A673 (cell line): ENCODE results near the gene G6PC1. TPM values are rescaled to one million over a fixed set of nuclear protein-coding genes. Genes with fewer than 3 reads are reported as not detected.
"Not testable (repeated sequence)": the region's sequence is repeated elsewhere in the genome, so short reads cannot be mapped to it uniquely, and the experiment has no call there.

Source experiments
- BruUV-seq: library from RNA; stranded (reverse); fragments of 400-500 nt; replicated peaks from 2 replicates; lab custom pipeline; 2021; lab: Mats Ljungman, UMichigan
- CTCF ChIA-PET: fragments of 300-600 bp; sonication (Branson Sonifier 250); formaldehyde crosslinking; loops from one replicate; lab custom pipeline; 2022; ENCODE audit warnings: antibody characterized with exemption; lab: Charles Lee
- POLR2A ChIA-PET: fragments of 300-600 bp; sonication (Branson Sonifier 250); formaldehyde crosslinking; loops from one replicate; lab custom pipeline; 2022; ENCODE audit warnings: antibody characterized with exemption; ENCODE audit not compliant: low non-redundant PET; lab: Charles Lee
- DNase-seq: peaks from one replicate; pipeline ENCODE4 v3.0.0-alpha.2; 2015; ENCODE audit warnings: low spot score
- H3K27ac ChIP-seq: fragments of 200-600 bp; sonication (generic); 2 replicates; pipeline ENCODE4 v1.5.1; 2016; ENCODE audit warnings: mixed run types, low read depth, mild to moderate bottlenecking, mixed read lengths, antibody characterized with exemption, low read length; ENCODE audit not compliant: poor library complexity, severe bottlenecking
- H3K27me3 ChIP-seq: fragments of 200-600 bp; sonication (generic); replicated peaks from 2 replicates; pipeline ENCODE4 v1.6.1; 2017; ENCODE audit warnings: mixed run types, low read depth, mild to moderate bottlenecking, mixed read lengths, antibody characterized with exemption, low read length; ENCODE audit not compliant: insufficient read depth, poor library complexity
- H3K36me3 ChIP-seq: fragments of 200-600 bp; sonication (generic); 2 replicates; pipeline ENCODE4 v1.6.1; 2016; ENCODE audit warnings: mixed run types, mild to moderate bottlenecking, mixed read lengths, antibody characterized with exemption, low read length; ENCODE audit not compliant: insufficient read depth, poor library complexity, severe bottlenecking
- H3K4me1 ChIP-seq: fragments of 200-600 bp; sonication (generic); 2 replicates; pipeline ENCODE4 v1.6.1; 2017; ENCODE audit warnings: mixed run types, mild to moderate bottlenecking, mixed read lengths, antibody characterized with exemption, low read length; ENCODE audit not compliant: insufficient read depth, poor library complexity, severe bottlenecking
- H3K4me3 ChIP-seq: fragments of 200-600 bp; sonication (generic); 2 replicates; pipeline ENCODE4 v1.5.1; 2016; ENCODE audit warnings: low read depth, mixed run types, mild to moderate bottlenecking, mixed read lengths, low read length; ENCODE audit not compliant: poor library complexity, severe bottlenecking
- H3K9me3 ChIP-seq: fragments of 200-600 bp; sonication (generic); 2 replicates; pipeline ENCODE4 v1.6.1; 2016; ENCODE audit warnings: mixed run types, low read depth, mild to moderate bottlenecking, mixed read lengths, antibody characterized with exemption, low read length; ENCODE audit not compliant: poor library complexity, severe bottlenecking
- EZH2 ChIP-seq: fragments of 200-600 bp; sonication (generic); IDR thresholded peaks from 2 replicates; pipeline ENCODE4 v1.6.1; 2017; ENCODE audit warnings: borderline replicate concordance, low read depth, mild to moderate bottlenecking, mixed read lengths, antibody characterized with exemption, low read length; ENCODE audit not compliant: poor library complexity, severe bottlenecking
- intact Hi-C: fragments of 100-400 bp; cut with micrococcal nuclease; formaldehyde crosslinking; loops from one replicate; pipeline ENCODE4 v1.10.0; 2022; ENCODE audit not compliant: unreplicated experiment
- total RNA-seq: library from RNA; stranded (reverse); gene quantifications from 2 replicates; pipeline ENCODE4 v1.2.3, GENCODE V29; 2021
- TF ChIP-seq, protein P1 (sequence below): fragments of 300-800, 200-600 bp; sonication (generic); conservative IDR thresholded peaks from 2 replicates; pipeline ENCODE4 v1.5.1; 2017; ENCODE audit warnings: low read depth, mild to moderate bottlenecking, antibody characterized with exemption, low read length, moderate library complexity, mixed read lengths

Gene G6PC1
- total RNA-seq, 1 experiment from 2014 or later: not detected

DNA sequence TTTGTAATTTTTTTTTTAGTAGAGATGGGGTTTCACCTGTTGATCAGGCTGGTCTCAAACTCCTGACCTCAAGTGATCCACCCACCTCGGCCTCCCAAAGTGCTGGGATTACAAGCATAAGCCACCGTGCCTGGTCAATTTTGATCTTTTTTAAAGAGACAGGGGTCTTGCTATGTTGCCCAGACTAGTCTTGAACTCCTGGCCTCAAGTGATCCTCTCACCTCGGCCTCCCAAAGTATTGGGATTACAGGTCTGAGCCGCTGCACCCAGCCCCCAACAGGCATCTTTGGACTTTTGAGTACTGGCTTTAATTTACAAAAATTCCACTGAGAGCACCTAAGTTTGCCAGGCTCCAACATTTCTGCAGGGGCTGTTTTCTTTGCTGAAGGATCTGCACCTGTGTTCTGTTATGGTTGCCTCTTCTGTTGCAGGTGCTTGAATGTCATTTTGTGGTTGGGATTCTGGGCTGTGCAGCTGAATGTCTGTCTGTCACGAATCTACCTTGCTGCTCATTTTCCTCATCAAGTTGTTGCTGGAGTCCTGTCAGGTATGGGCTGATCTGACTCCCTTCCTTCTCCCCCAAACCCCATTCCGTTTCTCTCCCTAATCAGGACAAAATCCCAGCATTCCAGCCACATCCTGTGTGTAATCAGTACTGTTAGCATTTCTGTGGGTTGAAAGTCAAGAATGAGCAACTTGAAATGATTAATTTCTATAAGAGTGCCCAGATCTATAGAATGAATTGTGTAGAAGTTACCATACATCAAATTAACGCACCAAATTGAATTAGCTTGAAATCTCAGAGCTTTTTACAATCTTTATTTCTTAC lies 8.5 kb downstream of the G6PC1 start:
- ChIA-PET POLR2A (no interaction called here), CTCF (no interaction called here)
- TF ChIP-seq EZH2: no peak
- TF ChIP-seq, protein P1, sequence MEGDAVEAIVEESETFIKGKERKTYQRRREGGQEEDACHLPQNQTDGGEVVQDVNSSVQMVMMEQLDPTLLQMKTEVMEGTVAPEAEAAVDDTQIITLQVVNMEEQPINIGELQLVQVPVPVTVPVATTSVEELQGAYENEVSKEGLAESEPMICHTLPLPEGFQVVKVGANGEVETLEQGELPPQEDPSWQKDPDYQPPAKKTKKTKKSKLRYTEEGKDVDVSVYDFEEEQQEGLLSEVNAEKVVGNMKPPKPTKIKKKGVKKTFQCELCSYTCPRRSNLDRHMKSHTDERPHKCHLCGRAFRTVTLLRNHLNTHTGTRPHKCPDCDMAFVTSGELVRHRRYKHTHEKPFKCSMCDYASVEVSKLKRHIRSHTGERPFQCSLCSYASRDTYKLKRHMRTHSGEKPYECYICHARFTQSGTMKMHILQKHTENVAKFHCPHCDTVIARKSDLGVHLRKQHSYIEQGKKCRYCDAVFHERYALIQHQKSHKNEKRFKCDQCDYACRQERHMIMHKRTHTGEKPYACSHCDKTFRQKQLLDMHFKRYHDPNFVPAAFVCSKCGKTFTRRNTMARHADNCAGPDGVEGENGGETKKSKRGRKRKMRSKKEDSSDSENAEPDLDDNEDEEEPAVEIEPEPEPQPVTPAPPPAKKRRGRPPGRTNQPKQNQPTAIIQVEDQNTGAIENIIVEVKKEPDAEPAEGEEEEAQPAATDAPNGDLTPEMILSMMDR: no peak
- Histone ChIP-seq H3K36me3 (no peaks in the 10 kb centered on the region), H3K9me3 (no peaks in the 10 kb centered on the region), H3K4me1 (no peaks in the 10 kb centered on the region), H3K4me3 (no peak overlapping the region), H3K27ac (no peak overlapping the region), H3K27me3 (no peaks in the 10 kb centered on the region)
- no TSS peak for BruUV-seq
- DNase-seq: no peak
- intact Hi-C loops: no loop called here

DNA sequence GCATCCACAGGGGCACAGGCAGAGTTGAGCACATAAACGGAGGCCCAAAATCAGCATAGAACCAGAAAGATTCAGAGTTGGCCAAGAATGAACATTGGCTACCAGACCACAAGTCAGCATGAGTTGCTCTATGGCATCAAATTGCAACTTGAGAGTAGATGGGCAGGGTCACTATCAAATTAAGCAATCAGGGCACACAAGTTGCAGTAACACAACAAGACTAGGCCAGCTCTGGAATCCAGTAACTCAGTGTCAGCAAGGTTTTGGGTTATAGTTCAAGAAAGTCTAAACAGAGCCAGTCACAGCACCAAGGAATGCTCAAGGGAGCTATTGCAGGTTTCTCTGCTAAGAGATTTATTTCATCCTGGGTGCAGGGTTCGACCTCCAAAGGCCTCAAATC lies 12.9 kb downstream of the G6PC1 start:
- DNase-seq: no peak
- no TSS peak for BruUV-seq
- Histone ChIP-seq H3K36me3 (no peaks in the 10 kb centered on the region), H3K4me3 (no peak overlapping the region), H3K4me1 (no peaks in the 10 kb centered on the region), H3K27me3 (no peaks in the 10 kb centered on the region), H3K9me3 (no peaks in the 10 kb centered on the region), H3K27ac (no peak overlapping the region)
- CTCF ChIA-PET: no interaction called here
- POLR2A ChIA-PET: no interaction called here
- intact Hi-C loops: no loop called here
- TF ChIP-seq, protein P1: no peak
- no peak for TF ChIP-seq EZH2

DNA sequence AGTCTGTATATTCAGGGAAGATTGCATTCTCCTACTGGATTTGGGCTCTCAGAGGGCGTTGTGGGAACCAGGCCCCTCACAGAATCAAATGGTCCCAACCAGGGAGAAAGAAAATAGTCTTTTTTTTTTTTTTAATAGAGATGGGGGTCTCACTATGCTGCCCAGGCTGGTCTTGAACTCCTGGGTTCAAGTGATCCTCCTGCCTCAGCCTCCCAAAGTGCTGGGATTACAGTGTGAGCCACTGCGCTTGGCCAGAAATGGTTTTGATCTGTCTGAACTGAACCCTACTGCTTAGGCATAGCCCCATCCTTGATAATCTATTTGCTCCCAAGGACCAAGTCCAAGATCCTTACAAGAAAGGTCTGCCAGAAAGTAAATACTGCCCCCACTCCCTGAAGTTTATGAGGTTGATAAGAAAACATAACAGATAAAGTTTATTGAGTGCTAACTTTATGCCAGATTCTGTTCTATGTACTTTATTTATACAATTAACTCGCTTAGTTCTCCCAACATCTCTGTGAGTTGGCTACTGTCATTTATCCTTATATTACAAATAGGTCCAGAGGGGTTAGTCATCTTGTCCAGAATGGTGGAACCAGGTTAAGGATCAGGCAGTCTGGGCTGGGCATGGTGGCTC lies 13.5 kb downstream of the G6PC1 start:
- TF ChIP-seq, protein P1: no peak
- no peak for TF ChIP-seq EZH2
- BruUV-seq: no TSS peak
- H3K27me3 ChIP-seq: no peaks in the 10 kb centered on the region
- H3K27ac ChIP-seq: no peak overlapping the region
- ChIA-PET CTCF (no interaction called here), POLR2A (no interaction called here)
- no peak overlapping the region for H3K4me3 ChIP-seq
- intact Hi-C loops: no loop called here
- no peak for DNase-seq
- no peaks in the 10 kb centered on the region for H3K9me3 ChIP-seq
- H3K4me1 ChIP-seq: no peaks in the 10 kb centered on the region
- no peaks in the 10 kb centered on the region for H3K36me3 ChIP-seq

DNA sequence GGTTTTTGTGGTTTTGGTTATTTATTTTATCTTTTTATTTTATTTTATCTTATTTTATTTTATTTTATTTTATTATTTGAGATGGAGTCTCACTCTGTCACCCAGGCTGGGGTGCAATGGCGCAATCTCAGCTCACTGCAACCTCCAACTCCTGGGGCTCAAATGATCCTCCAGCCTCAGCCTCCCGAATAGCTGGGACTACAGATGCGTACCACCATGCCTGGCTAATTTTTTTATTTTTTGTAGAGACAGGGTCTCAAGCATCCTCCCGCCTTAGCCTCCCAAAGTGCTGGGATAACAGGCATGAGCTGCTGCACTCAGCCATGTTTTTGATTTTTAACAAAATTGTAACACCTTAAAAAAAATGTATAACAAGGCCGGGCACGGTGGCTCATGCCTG lies 14.7 kb downstream of the G6PC1 start:
- H3K27ac ChIP-seq, CTCF ChIA-PET, DNase-seq, H3K9me3 ChIP-seq, H3K4me1 ChIP-seq, H3K36me3 ChIP-seq, BruUV-seq, intact Hi-C loops, H3K4me3 ChIP-seq, POLR2A ChIA-PET, H3K27me3 ChIP-seq: not testable (repeated sequence)
